Retina (tissue), 1 donor: ENCODE measurements around the gene SHC1.
"Not testable (repeated sequence)": the region's sequence is repeated elsewhere in the genome, so short reads cannot be mapped to it uniquely, and the experiment has no call there.

Experiments used
- DNase-seq: peaks from one replicate; pipeline ENCODE4 v3.0.0-alpha.2; 2016

SHC1 gene

GRCh38 chr1:155007251-155007828 lies 36.8 kb upstream of the SHC1 start:
- DNase-seq: no peak

DNA sequence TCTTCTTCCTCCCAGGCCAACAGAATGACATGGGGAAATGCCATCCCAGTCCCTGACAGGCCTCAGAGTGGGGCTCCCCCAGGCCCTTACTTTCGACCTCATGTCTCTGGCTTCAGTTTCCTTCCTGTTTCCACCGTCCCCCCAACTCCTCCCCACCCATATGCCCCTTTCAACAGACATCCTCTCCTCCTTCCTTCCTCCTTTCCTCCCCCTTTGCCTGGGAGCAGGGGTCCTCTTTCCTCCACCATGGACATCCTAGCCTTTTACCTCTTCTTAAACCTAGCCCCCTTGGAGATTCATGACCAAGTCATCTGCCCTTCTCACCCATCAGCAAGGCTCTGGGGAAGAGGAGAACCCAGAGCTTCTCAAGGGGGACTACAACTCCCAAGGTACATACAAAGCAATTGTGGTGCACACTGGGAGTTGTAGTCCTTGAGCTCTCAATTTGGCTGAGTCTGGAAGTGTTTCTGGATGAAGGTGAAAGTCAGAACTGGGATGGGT lies 36.1 kb upstream of the SHC1 start:
- DNase-seq: no peak

DNA sequence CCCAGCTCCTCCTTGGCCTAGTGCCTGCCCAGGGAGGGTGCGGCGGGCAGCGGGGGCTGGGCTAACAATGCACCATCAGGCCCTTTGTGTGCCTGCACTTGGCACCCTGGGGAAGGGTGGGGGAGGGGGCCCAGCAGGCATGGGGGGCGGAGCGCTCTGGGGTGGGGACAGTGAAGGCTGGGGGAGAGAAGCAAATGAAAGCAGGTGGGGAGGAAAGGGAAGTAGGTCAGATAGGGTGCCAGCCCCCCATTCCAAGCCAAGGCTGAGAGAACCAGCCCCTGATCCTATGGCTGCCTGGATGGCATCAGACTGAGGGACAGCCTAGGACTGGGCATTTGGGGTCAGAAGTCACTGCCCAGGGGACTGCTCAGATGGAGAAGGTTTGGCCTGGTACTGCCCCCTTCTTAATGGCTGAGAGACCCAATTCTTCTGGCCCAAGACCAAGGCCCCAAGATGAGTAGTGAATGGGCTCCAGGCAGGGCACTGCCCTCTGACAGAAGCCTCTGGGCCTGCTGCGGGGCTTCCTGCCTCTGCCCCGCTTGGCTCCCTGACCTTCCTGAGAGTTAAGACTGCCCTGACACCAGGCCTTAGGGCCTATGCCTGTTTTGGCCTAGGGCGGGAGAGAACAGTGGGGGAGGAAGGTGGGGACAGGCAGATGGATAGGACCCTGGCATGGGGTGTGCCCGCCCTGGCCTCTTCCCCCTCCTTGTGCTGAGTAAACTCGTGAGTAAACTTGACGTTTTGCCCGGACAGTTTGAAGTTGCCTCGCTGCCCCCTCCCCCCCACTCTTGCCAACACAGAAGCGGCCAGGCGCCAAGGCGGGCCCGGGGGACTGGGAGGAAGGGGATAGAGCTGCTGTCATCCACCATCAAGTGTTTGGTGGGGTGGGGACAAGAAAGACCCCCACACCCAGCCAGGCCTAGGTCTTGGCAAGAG lies 34.8 kb upstream of the SHC1 start:
- DNase-seq: no peak

GRCh38 chr1:155004352-155005075 lies 34.0 kb upstream of the SHC1 start:
- DNase-seq: no peak

- peak; percentile 55 for DNase-seq
Observed at GRCh38 chr1:155003766-155004351, 33.3 kb upstream of the SHC1 start.

- DNase-seq: peak; percentile 72
Observed at GRCh38 chr1:155003227-155003765, 32.7 kb upstream of the SHC1 start.

- peak; percentile 71 for DNase-seq
Observed at GRCh38 chr1:155002464-155003226, 32.1 kb upstream of the SHC1 start, which contains the start of gene ZBTB7B. Gene ZBTB7B (plus strand): TSS chr1:155002802. CDS start chr1:155014661, 11,859 bp downstream.

DNA sequence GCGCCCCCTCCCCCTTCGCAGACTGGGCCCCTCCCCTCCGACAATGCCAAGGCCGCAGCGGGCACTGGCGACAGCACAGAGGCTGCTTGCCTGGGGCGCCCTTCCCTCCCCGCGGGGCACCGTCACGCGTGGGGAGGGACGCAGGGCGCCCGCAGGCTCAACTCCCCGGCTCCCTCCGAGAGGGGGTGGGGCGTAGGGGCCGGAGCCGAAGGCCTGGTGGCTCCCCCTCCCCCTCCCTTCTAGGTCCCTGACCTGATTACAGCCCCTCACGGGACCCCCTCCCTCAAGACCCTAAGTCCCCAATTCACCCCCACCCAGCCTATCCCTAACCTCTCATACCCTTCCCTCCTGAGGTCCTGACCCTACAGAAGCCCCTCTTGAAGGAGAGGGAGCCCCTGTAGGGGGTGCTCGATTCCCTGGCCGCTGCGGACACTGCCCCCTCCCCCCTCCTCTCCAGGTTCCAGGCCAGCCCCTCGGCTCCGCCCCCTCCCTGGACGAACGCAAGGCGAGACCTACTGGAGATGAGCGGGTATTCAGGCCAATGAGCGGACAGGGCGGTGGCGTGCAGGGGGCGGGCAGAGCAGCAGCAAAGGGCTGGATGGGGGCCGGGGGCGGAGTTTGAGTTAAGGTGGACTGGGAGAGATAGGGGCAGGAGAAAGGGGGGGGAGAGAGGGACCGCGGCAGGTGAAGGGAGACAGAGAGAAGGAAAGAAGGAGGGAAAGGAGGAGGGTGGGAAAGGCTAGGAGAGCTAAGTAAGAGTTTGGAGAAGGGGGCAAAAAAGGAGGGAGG lies 31.3 kb upstream of the SHC1 start:
- peak; percentile 89 for DNase-seq

- no peak for DNase-seq
Observed at GRCh38 chr1:155001425-155001674, 30.8 kb upstream of the SHC1 start.

GRCh38 chr1:155000726-155001424 lies 30.3 kb upstream of the SHC1 start:
- DNase-seq: peak; percentile 99

DNA sequence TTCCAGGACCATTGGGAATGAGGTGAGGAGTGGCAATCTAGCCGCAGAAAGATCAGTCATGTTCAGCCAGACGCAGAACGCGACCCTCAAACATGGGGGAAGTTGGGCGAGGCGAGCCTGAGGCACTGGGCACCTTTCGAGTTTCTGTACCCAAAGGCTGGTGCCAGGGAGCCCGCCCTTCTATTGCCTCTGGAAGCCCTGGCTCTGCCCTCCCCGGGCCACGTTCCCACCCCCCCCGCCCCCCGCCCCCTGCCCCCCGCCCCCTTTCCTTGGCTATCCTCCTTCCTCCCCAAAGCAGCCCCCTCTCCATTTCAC lies 29.8 kb upstream of the SHC1 start:
- DNase-seq: no peak

DNA sequence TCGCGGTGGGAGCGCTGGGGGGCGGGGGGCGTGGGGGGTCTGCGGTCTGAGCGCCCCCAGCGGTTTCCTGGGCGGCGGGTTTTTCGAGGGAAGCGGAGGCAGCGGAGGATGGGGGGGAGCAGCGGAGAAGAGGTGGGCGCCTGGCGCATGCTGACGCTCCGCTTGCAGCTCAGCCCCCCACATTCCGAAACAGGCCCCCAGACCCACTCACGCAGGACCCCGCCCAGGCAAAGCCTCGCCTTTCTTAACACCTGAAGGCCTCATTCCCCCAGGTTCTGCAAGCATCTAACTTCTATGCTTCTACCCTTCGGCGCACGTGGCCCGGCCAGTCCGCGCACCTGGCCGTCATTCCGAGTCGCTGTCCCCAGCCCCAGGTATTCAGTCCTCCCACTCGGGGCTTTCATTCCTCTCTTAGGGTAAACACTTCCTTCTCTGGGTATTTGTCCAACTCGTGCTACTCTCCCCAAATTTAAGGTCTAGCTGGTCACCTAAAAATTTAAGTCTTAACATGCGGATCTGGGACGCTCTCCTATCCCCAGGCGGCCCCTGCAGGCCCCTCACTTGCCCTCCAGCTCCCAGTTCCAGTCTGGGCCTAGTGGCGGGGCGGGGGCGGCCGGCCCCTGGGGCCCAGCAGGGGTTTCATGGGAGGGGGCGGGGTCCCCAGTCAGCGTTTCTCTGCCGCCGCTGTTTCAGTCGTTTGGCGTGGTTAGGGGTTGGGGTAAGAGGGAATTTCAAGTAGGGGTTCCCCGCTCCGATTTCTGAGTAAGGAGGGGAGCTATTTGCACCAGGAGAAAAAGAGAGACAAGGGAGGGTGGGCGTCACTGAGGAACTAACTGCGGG lies 29.2 kb upstream of the SHC1 start:
- peak; percentile 72 for DNase-seq

GRCh38 chr1:154998818-154999570 lies 28.4 kb upstream of the SHC1 start:
- DNase-seq: peak; percentile 87

DNA sequence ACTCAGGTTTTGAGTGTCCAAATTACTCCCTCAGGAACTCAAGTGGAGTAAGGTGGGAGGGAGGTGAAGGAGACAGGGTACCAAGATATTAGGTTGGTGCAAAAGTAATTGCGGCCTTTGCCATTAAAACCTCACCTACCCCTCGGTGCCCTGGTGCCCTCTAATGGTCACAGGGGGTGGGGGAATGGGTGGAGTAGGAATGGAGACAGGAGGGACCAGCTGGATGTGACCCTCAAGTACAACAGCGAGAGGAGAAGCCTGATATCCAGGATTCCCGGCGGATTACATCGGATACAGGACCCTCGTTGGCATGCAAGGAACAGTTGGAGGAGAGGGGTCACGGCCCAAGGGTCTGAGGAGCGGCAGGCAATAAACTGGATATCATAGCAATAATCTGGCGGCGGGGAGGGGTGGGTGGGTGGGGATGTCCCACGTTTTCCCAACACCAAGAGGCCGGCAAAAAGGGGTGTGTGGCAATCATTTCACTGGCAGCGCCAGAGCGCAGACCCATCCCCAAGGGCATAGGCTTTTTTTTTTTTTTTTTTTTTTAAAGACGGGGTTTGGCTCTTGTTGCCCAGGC lies 27.7 kb upstream of the SHC1 start:
- DNase-seq: no peak

GRCh38 chr1:154996966-154997701 lies 26.6 kb upstream of the SHC1 start:
- no peak for DNase-seq

GRCh38 chr1:154995301-154995983 lies 24.9 kb upstream of the SHC1 start:
- DNase-seq: not testable (repeated sequence)

GRCh38 chr1:154994591-154994990 lies 24.0 kb upstream of the SHC1 start:
- DNase-seq: no peak

GRCh38 chr1:154994269-154994587 lies 23.7 kb upstream of the SHC1 start:
- no peak for DNase-seq
